Iris pigment epithelial cell (primary cell): Measurements from ENCODE around the gene CDKN2AIPNL.
"Not testable (repeated sequence)": the region's sequence is repeated elsewhere in the genome, so short reads cannot be mapped to it uniquely, and the experiment has no call there.

Source experiments
- DNase-seq: peaks from one replicate; pipeline ENCODE4 v3.0.0-alpha.2; 2011; ENCODE audit warnings: low read depth

Gene CDKN2AIPNL

GRCh38 chr5:134437847-134438581 is 26.3 kb upstream of the CDKN2AIPNL start:
- peak; percentile 72 for DNase-seq

- no peak for DNase-seq
These were observed 25.7 kb upstream of the CDKN2AIPNL start for GRCh38 chr5:134437340-134437846.

GRCh38 chr5:134436523-134437339 is 25.1 kb upstream of the CDKN2AIPNL start:
- peak; percentile 92 for DNase-seq

GRCh38 chr5:134435560-134435959 is 23.9 kb upstream of the CDKN2AIPNL start:
- peak; percentile 77 for DNase-seq

GRCh38 chr5:134432677-134433359 is 21.1 kb upstream of the CDKN2AIPNL start:
- peak; percentile 52 for DNase-seq

GRCh38 chr5:134432174-134432573 is 20.5 kb upstream of the CDKN2AIPNL start:
- no peak for DNase-seq

- no peak for DNase-seq
These were observed 18.4 kb upstream of the CDKN2AIPNL start for GRCh38 chr5:134430001-134430569.

- no peak for DNase-seq
These were observed 15.9 kb upstream of the CDKN2AIPNL start for GRCh38 chr5:134427540-134428041.

GRCh38 chr5:134426361-134426760 is 14.7 kb upstream of the CDKN2AIPNL start:
- no peak for DNase-seq

- DNase-seq = no peak
These were observed 11.7 kb upstream of the CDKN2AIPNL start for GRCh38 chr5:134423376-134423775.

GRCh38 chr5:134422791-134423365 is 11.2 kb upstream of the CDKN2AIPNL start:
- no peak for DNase-seq

GRCh38 chr5:134421038-134421437 is 9.4 kb upstream of the CDKN2AIPNL start:
- not testable (repeated sequence) for DNase-seq

- peak; percentile 40 for DNase-seq
These were observed 8.7 kb upstream of the CDKN2AIPNL start for GRCh38 chr5:134420343-134420742.

GRCh38 chr5:134418958-134419357 is 7.3 kb upstream of the CDKN2AIPNL start:
- no peak for DNase-seq

GRCh38 chr5:134417707-134418106 is 6.0 kb upstream of the CDKN2AIPNL start:
- no peak for DNase-seq

- DNase-seq = no peak
These were observed 1.4 kb upstream of the CDKN2AIPNL start for GRCh38 chr5:134413046-134413445.

- DNase-seq = no peak
These were observed 494 bp downstream of the CDKN2AIPNL start for GRCh38 chr5:134411228-134411545.

- no peak for DNase-seq
These were observed 859 bp downstream of the CDKN2AIPNL start for GRCh38 chr5:134410822-134411221.

GRCh38 chr5:134409321-134409720 is 2.4 kb downstream of the CDKN2AIPNL start:
- DNase-seq = no peak

GRCh38 chr5:134406390-134406789 is 5.3 kb downstream of the CDKN2AIPNL start:
- peak; percentile 13 for DNase-seq

- DNase-seq = no peak
These were observed 7.7 kb downstream of the CDKN2AIPNL start for GRCh38 chr5:134403951-134404350.
